ENCODE data around the gene RALY. TPM values are rescaled to one million over a fixed set of nuclear protein-coding genes. Genes with fewer than 3 reads are reported as not detected.

Gene RALY
- total RNA-seq, 2 donors from 2014 or later = 97.3 to 102 TPM

GRCh38 chr20:33984182-33984719 lies 9.5 kb upstream of the RALY start:
- ATAC-seq (no peak), DNase-seq (no peak)
- intact Hi-C loops (cut with DNase I) = no loop called here

GRCh38 chr20:33985280-33985679 lies 8.4 kb upstream of the RALY start:
- intact Hi-C loops (cut with DNase I) = no loop called here
- no peak for ATAC-seq
- no peak for DNase-seq

- DNase-seq (no peak), ATAC-seq (no peak)
- intact Hi-C loops (cut with DNase I) = no loop called here
Measured at GRCh38 chr20:33985830-33986229, 7.9 kb upstream of the RALY start.

- ATAC-seq = no peak
- no peak for DNase-seq
- intact Hi-C loops (cut with DNase I) = no loop called here
Measured at GRCh38 chr20:33986560-33987216, 7.0 kb upstream of the RALY start.

- intact Hi-C loops (cut with DNase I) = loop anchor here in 1 of 2 donors (10.0 kb wide), 1 partner anchor 75 kb away; no protein-coding TSS in a partner anchor
- no peak for ATAC-seq
- DNase-seq = no peak
Measured at GRCh38 chr20:33990075-33990474, 3.6 kb upstream of the RALY start.

- DNase-seq (no peak), ATAC-seq (no peak)
- intact Hi-C loops (cut with DNase I) = loop anchor here in 1 of 2 donors (10.0 kb wide), 1 partner anchor 73 kb away; no protein-coding TSS in a partner anchor
Measured at GRCh38 chr20:33991502-33991901, 2.2 kb upstream of the RALY start.

- intact Hi-C loops (cut with DNase I) = loop anchor here in 1 of 2 donors (10.0 kb wide), 1 partner anchor 72 kb away; no protein-coding TSS in a partner anchor
- ATAC-seq (no peak), DNase-seq (no peak)
Measured at GRCh38 chr20:33992145-33992922, 1.4 kb upstream of the RALY start.

- ATAC-seq (peak; percentile 91 to 95), DNase-seq (peak; percentile 99)
- intact Hi-C loops (cut with DNase I) = loop anchor here (1.0 to 10.0 kb wide), 2 partner anchors 72 to 182 kb away; partner anchors contain the start of gene CHMP4B (in 1 of the 2)
Measured at GRCh38 chr20:33992923-33993575, 662 bp upstream of the RALY start.

- DNase-seq (peak; percentile 91), ATAC-seq (peak; percentile 56 to 71)
- intact Hi-C loops (cut with DNase I) = loop anchor here (2.0 to 10.0 kb wide), 2 partner anchors 46 to 70 kb away; no protein-coding TSS in a partner anchor
Measured at GRCh38 chr20:33994222-33994913, 657 bp downstream of the RALY start.

- intact Hi-C loops (cut with DNase I) = loop anchor here (2.0 to 10.0 kb wide), 2 partner anchors 46 to 70 kb away; no protein-coding TSS in a partner anchor
- DNase-seq (no peak), ATAC-seq (no peak)
Measured at GRCh38 chr20:33995053-33995831, 1.5 kb downstream of the RALY start.

GRCh38 chr20:33999025-33999649 lies 5.4 kb downstream of the RALY start:
- intact Hi-C loops (cut with DNase I) = loop anchor here in 1 of 2 donors (10.0 kb wide), 1 partner anchor 66 kb away; no protein-coding TSS in a partner anchor
- DNase-seq = no peak
- no peak for ATAC-seq

- intact Hi-C loops (cut with DNase I) = no loop called here
- ATAC-seq = no peak
Measured at GRCh38 chr20:34001378-34001777, 7.7 kb downstream of the RALY start.

GRCh38 chr20:34004227-34004626 lies 10.5 kb downstream of the RALY start:
- intact Hi-C loops (cut with DNase I) = no loop called here
- DNase-seq (no peak), ATAC-seq (no peak)

More at GRCh38 chr20:34001378-34001777, 7.7 kb downstream of the RALY start:
- DNase-seq = no peak

GRCh38 chr20:34004790-34005457 lies 11.2 kb downstream of the RALY start:
- DNase-seq (no peak), ATAC-seq (no peak)
- intact Hi-C loops (cut with DNase I) = no loop called here

- no peak for DNase-seq
- intact Hi-C loops (cut with DNase I) = no loop called here
Measured at GRCh38 chr20:34006619-34007018, 12.9 kb downstream of the RALY start.

GRCh38 chr20:34008477-34008876 lies 14.8 kb downstream of the RALY start:
- DNase-seq (no peak), ATAC-seq (no peak)
- intact Hi-C loops (cut with DNase I) = no loop called here

More at GRCh38 chr20:34006619-34007018, 12.9 kb downstream of the RALY start:
- no peak for ATAC-seq

- DNase-seq (no peak), ATAC-seq (peak in 1 of 2 donors; percentile 46)
- intact Hi-C loops (cut with DNase I) = no loop called here
Measured at GRCh38 chr20:34010405-34010931, 16.8 kb downstream of the RALY start.

Data from left cardiac atrium (tissue), 4 donors.